ENCODE results near the gene GAB4. TPM values are rescaled to one million over a fixed set of nuclear protein-coding genes. Genes with fewer than 3 reads are reported as not detected.

The GAB4 gene
- total and polyA plus RNA-seq, 2 experiments from 2014 or later: 1.5 to 1.7 TPM

DNA sequence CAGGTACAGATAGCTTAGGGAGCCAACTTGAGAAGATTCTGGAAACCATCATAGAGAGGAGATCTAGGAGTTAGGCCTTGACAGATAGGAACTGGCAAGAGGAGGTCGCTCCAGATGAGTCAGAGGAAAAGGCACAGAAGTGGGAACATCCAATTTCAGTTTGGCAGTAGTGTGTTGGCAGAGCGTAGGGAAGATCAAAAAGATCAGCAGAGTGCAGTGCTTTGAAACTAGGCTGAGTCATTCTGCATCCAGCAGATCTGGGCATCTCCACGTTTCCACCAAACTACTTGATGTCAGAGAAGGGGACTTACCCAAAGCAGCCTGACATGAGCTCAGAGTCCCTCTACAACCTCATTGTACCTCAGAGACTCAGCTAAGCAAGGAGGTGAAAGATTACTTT lies 58.5 kb downstream of the GAB4 start (continued):
- TF ChIP-seq, protein P1, sequence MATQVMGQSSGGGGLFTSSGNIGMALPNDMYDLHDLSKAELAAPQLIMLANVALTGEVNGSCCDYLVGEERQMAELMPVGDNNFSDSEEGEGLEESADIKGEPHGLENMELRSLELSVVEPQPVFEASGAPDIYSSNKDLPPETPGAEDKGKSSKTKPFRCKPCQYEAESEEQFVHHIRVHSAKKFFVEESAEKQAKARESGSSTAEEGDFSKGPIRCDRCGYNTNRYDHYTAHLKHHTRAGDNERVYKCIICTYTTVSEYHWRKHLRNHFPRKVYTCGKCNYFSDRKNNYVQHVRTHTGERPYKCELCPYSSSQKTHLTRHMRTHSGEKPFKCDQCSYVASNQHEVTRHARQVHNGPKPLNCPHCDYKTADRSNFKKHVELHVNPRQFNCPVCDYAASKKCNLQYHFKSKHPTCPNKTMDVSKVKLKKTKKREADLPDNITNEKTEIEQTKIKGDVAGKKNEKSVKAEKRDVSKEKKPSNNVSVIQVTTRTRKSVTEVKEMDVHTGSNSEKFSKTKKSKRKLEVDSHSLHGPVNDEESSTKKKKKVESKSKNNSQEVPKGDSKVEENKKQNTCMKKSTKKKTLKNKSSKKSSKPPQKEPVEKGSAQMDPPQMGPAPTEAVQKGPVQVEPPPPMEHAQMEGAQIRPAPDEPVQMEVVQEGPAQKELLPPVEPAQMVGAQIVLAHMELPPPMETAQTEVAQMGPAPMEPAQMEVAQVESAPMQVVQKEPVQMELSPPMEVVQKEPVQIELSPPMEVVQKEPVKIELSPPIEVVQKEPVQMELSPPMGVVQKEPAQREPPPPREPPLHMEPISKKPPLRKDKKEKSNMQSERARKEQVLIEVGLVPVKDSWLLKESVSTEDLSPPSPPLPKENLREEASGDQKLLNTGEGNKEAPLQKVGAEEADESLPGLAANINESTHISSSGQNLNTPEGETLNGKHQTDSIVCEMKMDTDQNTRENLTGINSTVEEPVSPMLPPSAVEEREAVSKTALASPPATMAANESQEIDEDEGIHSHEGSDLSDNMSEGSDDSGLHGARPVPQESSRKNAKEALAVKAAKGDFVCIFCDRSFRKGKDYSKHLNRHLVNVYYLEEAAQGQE (IDR thresholded peaks at IDR 0.05; ENCODE audit: unreplicated experiment): no peak
- no peak for TF ChIP-seq ZNF114 (CRISPR knock-in tag; IDR thresholded peaks at IDR 0.05)
- no peak for TF ChIP-seq NANOG (IDR thresholded peaks at IDR 0.05; ENCODE audit: borderline replicate concordance)
- TF ChIP-seq CREB1 (CRISPR knock-in tag; IDR thresholded peaks at IDR 0.05; ENCODE audit: low read depth): no peak
- TF ChIP-seq, protein P2, sequence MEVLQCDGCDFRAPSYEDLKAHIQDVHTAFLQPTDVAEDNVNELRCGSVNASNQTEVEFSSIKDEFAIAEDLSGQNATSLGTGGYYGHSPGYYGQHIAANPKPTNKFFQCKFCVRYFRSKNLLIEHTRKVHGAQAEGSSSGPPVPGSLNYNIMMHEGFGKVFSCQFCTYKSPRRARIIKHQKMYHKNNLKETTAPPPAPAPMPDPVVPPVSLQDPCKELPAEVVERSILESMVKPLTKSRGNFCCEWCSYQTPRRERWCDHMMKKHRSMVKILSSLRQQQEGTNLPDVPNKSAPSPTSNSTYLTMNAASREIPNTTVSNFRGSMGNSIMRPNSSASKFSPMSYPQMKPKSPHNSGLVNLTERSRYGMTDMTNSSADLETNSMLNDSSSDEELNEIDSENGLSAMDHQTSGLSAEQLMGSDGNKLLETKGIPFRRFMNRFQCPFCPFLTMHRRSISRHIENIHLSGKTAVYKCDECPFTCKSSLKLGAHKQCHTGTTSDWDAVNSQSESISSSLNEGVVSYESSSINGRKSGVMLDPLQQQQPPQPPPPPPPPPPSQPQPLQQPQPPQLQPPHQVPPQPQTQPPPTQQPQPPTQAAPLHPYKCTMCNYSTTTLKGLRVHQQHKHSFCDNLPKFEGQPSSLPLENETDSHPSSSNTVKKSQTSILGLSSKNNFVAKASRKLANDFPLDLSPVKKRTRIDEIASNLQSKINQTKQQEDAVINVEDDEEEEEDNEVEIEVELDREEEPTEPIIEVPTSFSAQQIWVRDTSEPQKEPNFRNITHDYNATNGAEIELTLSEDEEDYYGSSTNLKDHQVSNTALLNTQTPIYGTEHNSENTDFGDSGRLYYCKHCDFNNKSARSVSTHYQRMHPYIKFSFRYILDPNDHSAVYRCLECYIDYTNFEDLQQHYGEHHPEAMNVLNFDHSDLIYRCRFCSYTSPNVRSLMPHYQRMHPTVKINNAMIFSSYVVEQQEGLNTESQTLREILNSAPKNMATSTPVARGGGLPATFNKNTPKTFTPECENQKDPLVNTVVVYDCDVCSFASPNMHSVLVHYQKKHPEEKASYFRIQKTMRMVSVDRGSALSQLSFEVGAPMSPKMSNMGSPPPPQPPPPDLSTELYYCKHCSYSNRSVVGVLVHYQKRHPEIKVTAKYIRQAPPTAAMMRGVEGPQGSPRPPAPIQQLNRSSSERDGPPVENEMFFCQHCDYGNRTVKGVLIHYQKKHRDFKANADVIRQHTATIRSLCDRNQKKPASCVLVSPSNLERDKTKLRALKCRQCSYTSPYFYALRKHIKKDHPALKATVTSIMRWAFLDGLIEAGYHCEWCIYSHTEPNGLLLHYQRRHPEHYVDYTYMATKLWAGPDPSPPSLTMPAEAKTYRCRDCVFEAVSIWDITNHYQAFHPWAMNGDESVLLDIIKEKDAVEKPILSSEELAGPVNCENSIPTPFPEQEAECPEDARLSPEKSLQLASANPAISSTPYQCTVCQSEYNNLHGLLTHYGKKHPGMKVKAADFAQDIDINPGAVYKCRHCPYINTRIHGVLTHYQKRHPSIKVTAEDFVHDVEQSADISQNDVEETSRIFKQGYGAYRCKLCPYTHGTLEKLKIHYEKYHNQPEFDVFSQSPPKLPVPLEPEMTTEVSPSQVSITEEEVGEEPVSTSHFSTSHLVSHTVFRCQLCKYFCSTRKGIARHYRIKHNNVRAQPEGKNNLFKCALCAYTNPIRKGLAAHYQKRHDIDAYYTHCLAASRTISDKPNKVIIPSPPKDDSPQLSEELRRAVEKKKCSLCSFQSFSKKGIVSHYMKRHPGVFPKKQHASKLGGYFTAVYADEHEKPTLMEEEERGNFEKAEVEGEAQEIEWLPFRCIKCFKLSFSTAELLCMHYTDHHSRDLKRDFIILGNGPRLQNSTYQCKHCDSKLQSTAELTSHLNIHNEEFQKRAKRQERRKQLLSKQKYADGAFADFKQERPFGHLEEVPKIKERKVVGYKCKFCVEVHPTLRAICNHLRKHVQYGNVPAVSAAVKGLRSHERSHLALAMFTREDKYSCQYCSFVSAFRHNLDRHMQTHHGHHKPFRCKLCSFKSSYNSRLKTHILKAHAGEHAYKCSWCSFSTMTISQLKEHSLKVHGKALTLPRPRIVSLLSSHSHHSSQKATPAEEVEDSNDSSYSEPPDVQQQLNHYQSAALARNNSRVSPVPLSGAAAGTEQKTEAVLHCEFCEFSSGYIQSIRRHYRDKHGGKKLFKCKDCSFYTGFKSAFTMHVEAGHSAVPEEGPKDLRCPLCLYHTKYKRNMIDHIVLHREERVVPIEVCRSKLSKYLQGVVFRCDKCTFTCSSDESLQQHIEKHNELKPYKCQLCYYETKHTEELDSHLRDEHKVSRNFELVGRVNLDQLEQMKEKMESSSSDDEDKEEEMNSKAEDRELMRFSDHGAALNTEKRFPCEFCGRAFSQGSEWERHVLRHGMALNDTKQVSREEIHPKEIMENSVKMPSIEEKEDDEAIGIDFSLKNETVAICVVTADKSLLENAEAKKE (CRISPR knock-in tag; IDR thresholded peaks at IDR 0.05): no peak

DNA sequence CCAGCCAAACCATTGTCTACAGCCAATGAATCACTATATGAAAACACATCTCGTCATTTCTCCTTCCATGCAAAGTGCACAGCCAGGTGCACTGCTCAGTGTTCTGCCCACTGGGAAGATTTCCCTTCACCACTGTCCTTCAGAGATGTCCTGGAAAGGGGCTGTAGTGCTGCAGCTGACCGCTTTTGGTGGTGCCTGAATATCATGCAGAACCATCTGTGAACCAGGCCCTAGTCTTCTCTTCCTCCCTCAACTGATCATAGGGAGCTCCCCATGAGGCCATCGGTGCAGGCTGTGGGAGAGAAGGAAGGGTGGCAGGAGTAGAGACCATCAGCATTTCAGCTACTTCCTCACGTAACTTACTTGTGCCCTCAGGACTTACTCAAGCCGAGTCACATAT lies 70.2 kb downstream of the GAB4 start:
- no peaks in the 10 kb centered on the region for H3F3A ChIP-seq (replicated peaks; ENCODE audit: low read depth)
- DNase-seq (ENCODE audit: low spot score): no peak
- peaks cover 3% of the 10 kb centered on the region; the same call in 1 of the 2 replicates for H3K27me3 ChIP-seq (ENCODE audit: insufficient read depth)
- H4K20me1 ChIP-seq (replicated peaks; ENCODE audit: insufficient read depth): no peaks in the 10 kb centered on the region
- Mint-ChIP-seq H3K4me3 (no peak overlapping the region), H3K9me3 (peaks cover 82% of the 10 kb centered on the region), H3K27ac (no peak overlapping the region), H3K27me3 (ENCODE audit: insufficient read depth, low read depth, poor library complexity) (peaks cover 2% of the 10 kb centered on the region), H3K4me1 (no peaks in the 10 kb centered on the region), H3K36me3 (ENCODE audit: low read depth) (no peaks in the 10 kb centered on the region; the same call in 2 of the 3 replicates)
- H2AFZ ChIP-seq: no peak overlapping the region
- TF ChIP-seq, protein P1 (IDR thresholded peaks at IDR 0.05; ENCODE audit: unreplicated experiment): no peak
- TF ChIP-seq JUNB (IDR thresholded peaks at IDR 0.05; ENCODE audit: unreplicated experiment): no peak
- TF ChIP-seq STAT1 (IDR thresholded peaks at IDR 0.05; ENCODE audit: unreplicated experiment): no peak
- no peak for TF ChIP-seq ZNF331 (CRISPR knock-in tag; IDR thresholded peaks at IDR 0.05; ENCODE audit: low read depth)
- TF ChIP-seq CREB1 (CRISPR knock-in tag; IDR thresholded peaks at IDR 0.05; ENCODE audit: low read depth): no peak
- no peak for TF ChIP-seq ZNF114 (CRISPR knock-in tag; IDR thresholded peaks at IDR 0.05)
- H3K4me1 ChIP-seq (ENCODE audit: insufficient read depth): no peaks in the 10 kb centered on the region
- H3K36me3 ChIP-seq (ENCODE audit: insufficient read depth): no peaks in the 10 kb centered on the region
- no peak overlapping the region for H3K27ac ChIP-seq (ENCODE audit: low read depth)
- no peak overlapping the region for H3K4me3 ChIP-seq
- no peak overlapping the region for H3K4me2 ChIP-seq
- H3K9me2 ChIP-seq (ENCODE audit: insufficient read depth): no peaks in the 10 kb centered on the region
- no peak for ATAC-seq
- H3K79me2 ChIP-seq (replicated peaks; ENCODE audit: insufficient read depth): no peaks in the 10 kb centered on the region
